ENCODE results near the gene ARFIP2.
"Not testable (repeated sequence)": the region's sequence is repeated elsewhere in the genome, so short reads cannot be mapped to it uniquely, and the experiment has no call there.

The ARFIP2 gene, protein sequence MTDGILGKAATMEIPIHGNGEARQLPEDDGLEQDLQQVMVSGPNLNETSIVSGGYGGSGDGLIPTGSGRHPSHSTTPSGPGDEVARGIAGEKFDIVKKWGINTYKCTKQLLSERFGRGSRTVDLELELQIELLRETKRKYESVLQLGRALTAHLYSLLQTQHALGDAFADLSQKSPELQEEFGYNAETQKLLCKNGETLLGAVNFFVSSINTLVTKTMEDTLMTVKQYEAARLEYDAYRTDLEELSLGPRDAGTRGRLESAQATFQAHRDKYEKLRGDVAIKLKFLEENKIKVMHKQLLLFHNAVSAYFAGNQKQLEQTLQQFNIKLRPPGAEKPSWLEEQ
- total RNA-seq, result 16.2 to 43.2 (median 22.5) reads per million in 17 experiments

DNA sequence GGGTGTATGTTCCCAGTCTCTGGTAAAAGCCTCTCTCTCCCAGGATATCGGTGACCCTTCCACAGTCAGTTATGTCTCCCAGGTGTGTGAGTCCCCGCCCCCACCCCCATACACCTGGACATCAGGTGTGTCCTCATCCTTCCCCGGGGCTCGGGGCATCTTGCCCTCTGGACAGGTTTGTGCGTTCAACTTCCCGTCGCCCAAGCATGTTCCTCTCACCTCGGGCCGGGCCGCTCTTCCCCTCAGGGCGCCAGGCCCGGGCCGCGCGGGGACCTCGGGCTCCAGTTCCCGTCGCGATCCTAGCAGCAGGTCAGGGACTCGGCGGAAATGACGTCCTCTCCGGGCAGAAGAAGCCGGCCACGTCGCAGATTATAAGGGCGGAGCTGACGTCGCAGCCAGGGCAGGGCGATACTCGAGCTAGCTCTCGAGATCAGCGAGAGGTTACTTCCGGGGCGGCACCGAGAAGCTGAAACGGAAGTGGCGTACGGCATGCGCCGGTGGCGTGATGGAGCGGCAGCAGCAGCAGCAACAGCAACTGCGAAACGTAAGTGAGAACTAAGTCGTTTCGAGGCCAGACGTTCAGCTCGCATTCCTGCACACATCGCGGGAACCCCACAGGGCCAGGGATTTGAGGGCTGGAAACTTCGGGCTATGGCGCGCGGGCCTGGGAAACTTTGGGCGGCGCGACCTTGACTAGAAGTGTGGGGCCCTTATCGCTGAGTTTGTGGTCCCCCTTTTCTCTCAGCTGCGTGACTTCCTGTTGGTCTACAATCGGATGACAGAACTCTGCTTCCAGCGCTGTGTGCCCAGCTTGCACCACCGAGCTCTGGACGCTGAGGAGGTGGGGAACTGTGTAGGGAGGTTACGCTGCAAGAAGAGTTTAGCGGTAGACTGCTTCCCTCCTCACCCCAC is at the start of gene ARFIP2, which contains the start of gene TIMM10B:
ARFIP2 (minus strand) TSS at position 320 of the 912 bp plus-strand sequence. CDS start 910 bp downstream, outside the sequence.
TIMM10B (plus strand) TSS at position 490 of the 912 bp plus-strand sequence; CDS start at position 506, 16 bp downstream.
- DNase-seq, result peak; percentile 99 to 100 (median 99)

DNA sequence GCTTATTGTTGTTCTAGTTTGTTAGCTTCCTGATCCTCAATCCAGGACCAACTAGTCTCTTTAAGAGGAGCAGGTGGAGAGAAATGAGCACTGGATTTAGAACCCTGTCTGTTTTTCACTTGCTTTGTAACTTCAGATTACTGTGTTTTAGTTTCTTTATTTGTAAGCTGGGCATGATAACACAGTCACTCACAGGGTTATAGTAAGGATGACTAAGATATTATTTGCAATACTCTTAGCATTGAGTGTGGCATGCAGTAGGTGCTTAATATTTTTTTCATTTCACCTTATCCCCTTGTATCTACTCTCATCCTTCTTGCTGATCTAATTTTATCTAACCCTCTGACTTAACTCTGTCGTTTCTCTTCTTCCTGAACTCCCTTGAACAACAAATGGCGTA is 49.7 kb upstream of the ARFIP2 start:
- DNase-seq, result no peak

DNA sequence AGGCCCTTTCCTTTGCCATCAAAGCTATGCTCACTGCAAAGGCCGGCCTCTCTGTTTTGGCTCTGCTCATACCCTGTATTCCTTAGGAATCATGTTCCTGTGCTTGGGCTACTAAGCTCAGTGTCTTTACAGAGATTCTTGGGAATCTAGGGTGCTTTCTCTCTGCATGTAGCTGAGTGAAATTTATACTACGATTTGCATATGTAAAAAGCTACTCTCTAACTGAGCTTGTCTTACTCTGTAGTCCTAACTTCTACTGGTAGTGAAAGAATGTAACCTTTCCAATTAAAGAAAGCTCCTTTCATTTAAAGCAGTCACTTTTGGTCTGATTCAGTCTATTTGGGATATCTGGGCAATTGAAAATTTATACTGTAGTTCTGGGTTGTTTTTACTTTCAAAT is 48.1 kb upstream of the ARFIP2 start:
- DNase-seq, result no peak

DNA sequence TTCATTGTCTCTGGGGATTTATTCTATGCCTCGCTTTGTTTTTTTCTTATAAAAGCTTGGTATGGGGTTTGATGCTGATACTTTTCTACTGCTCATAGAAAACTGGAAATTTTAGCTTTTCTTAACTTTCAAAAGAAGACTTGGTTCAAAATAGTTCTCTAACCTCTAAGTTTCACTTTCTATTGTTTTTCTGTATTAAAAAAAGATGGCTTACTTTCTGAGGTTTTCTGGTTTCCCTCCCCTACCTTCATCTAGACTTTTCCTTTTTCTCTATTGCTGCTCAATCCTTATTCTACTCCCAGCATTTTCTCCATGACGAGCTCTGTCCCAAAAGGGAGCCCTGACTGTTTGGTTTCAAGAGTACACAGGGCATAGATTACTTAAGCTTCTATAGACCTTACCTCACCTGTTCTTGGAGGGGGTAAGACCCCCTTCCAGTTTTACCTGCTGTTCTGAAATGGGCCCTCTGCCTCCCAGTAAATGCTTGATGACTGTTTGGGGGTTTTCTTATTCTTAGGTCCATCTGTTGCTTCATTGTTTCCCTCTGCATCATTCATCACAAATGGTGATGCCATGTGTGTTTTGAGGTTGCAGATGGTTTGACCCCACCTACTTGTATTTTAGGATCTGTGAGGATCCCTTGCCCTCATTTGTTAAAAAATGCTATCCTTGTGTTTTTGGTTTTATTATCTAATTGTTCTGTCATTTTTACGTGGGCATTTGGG is 45.4 kb upstream of the ARFIP2 start:
- no peak for DNase-seq

DNA sequence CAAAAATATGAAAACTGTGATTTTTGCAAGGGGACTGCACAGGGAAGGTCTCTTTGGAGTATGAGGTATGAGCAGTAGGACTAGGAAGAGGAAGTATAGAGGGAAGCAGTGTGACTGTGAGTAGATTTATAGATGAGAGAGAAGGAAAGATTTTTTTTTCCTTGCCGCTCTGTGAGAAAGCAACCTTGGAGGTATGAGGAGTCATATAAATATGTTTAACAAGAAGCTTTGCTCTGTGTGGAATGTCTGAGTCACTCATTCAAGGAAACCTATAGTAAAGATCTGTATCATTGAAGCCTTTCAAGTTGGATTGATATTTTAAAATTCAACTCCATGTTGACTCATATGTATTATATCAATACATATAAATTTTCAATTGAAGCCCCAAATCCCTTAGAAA is 42.1 kb upstream of the ARFIP2 start:
- DNase-seq, result peak in 2 of 4 experiments; percentile 7 to 14

DNA sequence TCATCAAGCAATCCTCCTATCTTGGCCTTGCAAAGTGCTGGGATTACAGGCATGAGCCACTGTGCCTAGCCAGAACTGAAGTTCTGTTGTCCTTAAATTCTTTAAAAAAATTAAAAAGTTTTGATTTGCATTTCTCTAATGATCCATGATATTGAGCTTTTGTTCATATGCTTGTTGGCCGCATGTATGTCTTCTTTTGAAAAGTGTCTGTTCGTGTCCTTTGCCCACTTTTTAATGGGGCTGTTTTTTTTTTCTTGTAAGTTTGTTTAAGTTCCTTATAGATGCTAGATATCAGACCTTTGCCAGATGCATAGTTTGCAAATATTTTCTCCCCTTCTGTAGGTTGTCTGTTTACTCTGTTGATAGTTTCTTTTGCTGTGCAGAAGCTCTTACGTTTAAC is 40.8 kb upstream of the ARFIP2 start:
- DNase-seq, result not testable (repeated sequence)

DNA sequence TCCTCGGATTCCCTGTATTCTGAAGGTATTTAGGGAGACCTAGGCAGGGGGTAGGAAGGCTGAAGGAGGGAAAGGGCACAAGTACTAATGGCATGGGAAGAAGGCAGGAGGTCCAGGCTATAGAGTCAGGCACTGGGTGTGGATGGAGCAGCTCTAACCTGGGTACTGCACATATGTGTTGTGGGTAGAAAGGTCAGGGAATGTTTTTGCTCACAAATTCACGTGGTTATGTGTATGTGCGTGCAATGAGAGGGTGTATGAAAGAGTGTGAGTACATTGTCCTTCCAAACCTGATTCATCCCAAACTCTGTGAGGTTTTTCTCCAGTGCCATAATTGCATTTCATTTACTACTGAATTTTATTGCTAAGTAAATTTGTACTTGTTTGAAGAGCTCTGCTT is 39.1 kb upstream of the ARFIP2 start:
- no peak for DNase-seq

DNA sequence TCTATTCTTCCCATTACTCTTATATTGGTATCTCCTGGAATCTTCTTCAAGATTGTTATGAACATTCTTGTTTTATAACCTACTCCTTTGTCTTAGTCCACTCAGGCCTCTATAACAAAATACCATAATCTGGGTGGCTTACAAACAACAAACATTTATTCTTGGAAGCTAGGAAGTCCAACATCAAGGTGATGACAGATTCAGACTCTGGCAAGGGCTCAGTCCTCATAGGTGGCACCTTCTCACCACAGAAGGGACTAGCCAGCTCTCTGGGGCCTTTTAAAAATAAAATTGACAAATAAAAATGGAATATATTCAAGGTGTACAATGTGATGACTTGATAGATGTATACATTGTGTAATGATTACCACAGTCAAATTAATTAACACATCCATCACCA is 35.7 kb upstream of the ARFIP2 start:
- DNase-seq, result no peak

DNA sequence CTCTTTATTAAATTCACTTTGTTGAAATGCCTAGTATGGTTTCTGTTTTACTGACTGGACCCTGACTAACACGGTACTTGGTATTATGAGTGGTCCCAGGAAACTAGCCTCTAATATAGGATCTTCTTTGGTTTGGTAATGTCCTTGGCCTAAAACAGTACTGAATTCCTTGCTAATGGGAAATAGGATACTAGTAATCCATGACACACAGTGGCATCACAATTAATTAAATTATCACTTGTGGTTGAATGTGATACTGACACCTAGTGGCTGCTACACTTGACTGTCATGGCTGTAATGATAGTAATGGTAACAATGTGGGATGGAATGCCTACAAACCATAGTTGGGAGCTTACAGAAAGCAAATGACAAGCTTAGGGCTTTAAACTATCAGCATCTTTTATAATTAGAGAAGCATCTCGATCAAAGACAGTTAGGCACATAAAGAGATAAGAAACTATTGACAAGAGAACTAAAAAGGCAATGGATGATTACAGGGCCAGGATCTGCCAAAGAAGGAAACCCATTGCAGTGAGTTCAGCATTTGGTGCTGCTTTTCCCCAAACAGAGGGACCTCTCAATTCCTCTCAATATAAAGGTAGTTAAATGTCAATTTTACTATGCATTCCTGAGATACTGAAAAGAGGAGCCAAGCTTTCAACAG is 24.6 kb upstream of the ARFIP2 start:
- DNase-seq, result peak; percentile 39 to 59 (median 49)

DNA sequence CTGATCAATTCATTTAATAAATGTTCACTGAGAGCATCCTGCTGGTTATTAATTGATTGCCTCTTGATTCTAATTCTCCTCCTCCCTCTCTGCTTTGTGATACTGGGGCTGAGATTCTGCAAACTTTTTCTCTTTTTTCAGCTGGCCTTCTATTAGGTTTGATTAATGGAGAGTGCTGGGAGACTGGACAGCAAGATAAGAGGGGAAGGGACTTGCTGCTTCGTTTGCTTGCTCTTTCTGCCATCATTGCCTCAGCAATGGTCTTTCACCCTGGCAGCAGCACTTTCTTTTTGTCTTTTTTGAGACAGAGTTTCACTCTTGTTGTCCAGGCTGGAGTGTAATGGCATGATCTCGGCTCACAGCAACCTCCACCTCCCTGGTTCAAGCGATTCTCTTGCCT is 23.0 kb upstream of the ARFIP2 start:
- DNase-seq, result no peak

DNA sequence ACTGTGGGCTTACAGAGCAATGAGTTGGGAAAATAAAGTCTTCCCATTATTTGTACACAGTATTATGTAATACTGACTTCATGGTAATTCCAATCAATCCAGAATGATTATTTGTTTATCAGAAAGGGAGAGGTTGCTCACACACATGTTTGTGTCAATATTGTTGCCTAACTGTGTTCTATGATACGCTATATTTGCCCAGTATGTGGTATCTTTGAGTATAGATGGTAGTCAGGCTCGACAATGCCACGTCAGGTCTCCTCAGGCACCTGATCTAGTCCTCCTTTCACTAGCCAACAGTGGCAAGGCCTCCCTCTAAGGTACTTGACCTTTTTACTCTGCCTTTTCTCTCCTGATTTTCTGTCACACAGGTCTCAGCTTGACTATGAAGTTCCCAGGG is 21.3 kb upstream of the ARFIP2 start:
- no peak for DNase-seq

DNA sequence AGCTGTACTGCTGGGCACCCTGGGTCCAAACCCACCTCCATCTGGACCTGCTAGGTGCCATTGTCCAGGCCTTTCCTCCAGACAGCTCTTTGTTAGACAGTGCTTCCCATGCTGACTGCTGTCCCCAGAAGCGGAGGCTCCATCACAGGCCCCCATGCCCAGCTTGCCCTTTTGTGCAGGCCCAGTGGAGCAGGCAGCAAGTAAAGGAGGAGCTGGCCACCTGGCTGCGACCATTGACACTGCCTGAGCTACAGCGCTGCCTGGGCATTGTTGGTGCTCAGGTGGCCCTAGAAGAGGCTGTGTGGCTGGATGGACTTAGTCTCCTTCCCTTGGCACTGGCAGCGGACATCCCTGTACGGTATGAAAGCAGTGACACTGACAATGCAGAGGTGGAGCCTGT is 17.4 kb upstream of the ARFIP2 start:
- DNase-seq, result no peak

DNA sequence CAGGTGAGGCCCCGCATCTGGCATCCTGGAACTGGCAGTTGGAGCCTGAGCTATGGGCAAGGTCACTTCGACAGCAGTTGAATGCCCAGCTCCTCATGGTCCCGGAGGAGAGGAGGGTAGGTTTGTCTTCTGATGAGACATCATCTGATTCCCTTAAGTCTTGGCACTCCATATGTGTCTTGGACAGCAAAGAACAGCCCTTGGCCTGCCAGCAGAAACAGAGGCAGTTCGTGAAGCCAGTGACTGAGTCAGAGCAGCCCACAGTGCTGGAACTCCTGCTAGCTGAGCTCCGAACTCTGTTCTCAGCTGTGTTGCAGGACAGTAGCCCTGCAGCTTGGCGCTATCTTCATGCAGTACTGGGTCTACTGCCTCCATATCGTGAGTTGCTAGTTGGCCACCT is 17.0 kb upstream of the ARFIP2 start:
- DNase-seq, result no peak

DNA sequence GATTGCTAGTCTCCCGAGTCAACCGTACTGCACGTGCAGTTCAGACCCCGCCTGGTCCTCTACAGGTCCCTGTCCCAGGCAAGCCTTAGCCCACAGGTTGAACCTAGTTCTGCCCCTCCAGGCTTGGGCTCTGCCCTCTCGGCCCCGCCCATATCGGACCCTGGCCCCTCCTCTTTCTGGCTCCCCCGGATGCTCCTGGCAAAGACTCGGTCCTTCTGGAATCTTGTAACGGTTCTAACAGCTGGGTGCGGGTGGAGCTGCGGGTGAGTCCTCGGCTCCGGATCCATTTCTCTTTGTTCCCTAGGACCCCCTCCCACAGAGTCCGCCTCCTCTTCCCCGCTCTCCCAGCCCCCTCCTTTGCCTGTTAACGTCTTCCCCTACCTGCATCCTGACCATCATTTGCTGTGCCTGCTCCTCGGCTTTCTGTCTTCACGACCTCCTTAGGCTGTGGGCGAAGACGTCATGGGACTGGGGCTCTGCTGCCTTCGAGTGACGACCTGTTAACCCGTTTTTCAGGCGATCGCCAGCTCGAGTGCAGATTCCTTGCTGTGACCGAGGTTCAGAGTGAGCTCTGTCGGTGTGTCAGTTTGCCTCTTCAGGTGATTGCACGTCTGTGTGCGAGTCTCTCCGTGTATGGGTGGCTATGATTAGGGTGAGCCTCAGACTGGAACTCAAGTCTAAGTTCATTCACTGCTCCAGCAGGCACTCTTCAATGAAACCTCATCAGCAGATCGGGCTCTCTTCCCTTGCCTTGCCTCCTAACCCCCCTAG is 16.1 kb upstream of the ARFIP2 start, which contains the start of gene DNHD1:
DNHD1 (plus strand) TSS at position 212 of the 771 bp plus-strand sequence. CDS start 936 bp downstream, outside the sequence.
- no peak for DNase-seq

DNA sequence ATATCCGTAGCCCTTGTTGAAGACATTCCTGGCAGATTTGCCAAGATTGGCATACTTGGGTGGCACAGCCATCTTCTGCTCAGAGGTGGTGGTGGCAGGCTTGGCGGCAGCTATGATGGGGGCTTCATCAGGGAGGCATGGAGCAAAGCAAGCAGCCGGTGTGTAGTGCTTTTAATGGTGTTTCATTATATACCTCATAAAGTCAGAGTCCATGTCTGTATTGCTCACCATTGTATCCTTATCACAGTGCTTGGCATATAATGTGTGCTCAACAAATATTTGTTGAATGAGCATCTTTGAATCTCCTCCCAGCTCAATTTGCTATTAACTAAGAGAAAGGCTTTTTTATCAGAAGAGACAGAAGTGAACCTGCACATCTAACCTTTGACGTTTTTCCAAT is 8.2 kb upstream of the ARFIP2 start:
- DNase-seq, result no peak

DNA sequence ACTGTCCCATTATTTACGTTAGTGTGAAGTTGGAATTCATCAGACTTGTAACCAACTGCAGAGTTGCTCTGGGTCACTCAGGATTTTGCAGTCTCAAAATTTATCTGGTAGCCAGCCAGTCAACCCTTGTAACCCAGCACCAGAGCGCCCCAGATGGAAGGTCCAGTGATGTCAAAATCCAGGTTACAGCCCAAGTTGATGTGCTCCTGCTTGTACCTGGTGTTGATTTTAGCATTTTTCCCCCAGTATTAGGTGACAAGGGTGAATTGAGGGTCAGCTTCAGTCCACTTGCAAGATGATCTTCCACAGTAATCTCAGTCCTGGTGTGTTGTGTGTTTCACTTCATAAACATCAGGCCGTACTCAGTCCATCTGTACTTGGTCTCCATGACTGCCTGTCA is 7.7 kb upstream of the ARFIP2 start:
- DNase-seq, result no peak

DNA sequence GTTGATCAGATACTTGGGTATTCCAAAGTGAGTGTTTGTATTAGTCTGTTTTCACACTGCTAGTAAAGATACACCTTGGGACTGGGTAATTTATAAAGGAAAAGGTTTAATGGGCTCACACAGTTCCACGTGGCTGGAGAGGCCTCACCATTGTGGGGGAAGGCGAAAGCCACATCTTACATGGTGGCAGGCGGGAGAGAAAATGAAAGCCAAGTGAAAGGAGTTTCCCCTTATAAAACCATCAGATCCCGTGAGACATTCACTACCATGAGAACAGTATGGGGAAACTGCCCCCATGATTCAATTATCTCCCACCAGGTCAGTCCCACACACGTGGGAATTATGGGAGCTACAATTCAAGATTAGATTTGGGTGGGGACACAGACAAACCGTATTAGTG is 7.2 kb upstream of the ARFIP2 start:
- no peak for DNase-seq

DNA sequence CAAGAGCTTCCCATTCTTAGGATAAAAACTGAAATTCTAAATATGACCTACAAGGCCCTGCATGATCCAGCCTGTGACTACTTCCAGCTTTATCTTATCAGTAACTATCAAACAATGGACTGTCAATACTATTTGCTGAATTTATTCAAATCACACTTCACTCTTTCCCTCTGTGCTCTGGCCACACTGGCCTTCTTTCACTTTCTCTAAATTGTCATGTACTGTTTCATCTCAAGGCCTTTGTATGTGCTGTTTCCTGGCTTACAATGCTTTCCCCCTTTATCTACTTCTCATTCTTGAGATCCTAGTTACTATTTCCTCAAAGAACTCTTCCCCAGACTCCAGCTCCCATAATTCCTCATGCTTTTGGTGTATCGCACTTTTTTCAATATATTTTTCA is 5.8 kb upstream of the ARFIP2 start:
- no peak for DNase-seq

DNA sequence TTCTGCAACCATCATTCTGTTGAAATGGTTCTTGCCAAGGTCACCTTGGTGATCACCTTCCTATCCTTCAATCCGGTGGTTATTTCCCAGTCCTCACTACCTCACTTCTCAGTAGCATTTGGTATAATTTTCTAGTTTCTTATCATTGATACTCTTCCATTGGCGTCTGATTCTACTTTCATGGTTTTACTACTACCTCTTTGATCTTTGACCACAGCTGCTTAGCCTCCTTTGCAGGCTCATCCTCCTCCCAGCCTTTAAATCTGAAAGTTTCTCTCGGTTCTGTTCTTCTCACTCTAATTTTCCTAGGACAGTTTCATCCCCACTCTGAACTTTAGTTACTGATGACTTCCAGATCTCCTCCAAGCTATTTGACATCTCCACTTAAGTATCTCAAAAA is 5.1 kb upstream of the ARFIP2 start:
- DNase-seq, result no peak

DNA sequence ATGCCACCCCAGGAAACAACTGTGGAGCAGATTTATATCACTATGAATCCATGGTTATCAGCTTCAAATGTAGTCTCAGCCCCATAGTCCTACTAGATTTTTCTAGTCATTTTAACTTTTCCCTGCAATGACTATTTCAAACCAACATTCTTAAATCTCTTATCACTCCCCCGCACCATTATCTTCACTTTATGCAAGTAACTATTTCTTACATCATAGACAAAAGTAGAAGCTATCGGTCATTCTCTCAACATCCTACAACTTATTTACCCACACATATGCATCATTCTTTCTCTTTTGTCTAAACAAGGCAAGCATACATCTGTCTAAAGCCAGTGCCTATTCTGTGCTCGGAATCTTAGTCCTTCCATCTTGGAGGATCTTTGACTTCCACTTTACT is 4.5 kb upstream of the ARFIP2 start:
- no peak for DNase-seq

DNA sequence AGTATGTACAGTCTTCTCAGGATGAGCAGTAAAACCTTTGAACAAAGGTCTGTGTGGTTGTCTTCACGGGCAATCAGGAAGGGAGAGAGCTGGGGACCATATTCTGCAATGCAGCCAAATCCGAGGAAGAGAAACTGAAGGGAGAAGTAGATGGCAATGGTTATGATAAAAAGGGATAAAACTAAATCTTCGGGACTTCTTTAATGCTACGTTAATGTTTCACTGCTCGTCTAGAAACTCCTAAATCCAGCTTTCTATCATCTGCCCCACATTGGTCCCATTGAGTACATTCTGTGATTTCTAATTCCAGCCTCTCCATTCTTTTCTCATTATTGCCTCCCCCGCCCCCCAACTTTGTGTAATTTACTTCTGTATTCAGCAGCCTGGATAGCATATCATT is 1.9 kb upstream of the ARFIP2 start:
- no peak for DNase-seq

Measured in suppressor macrophage (primary cell).